Measurements from ENCODE around the gene RNU1-3.
A peak's percentile ranks its signal among the peaks of the same experiment; 100 is the strongest.
"Not testable (repeated sequence)": the region's sequence is repeated elsewhere in the genome, so short reads cannot be mapped to it uniquely, and the experiment has no call there.

The RNU1-3 gene

GRCh38 chr1:16651560-16651959 is 15.2 kb downstream of the RNU1-3 start:
- not testable (repeated sequence) for DNase-seq

- peak; percentile 28 for DNase-seq
Measured at GRCh38 chr1:16649960-16650359, 16.8 kb downstream of the RNU1-3 start.

GRCh38 chr1:16649390-16649789 is 17.4 kb downstream of the RNU1-3 start:
- DNase-seq, result peak; percentile 29

GRCh38 chr1:16648756-16649155 is 18.0 kb downstream of the RNU1-3 start:
- DNase-seq, result not testable (repeated sequence)

GRCh38 chr1:16648250-16648649 is 18.5 kb downstream of the RNU1-3 start:
- DNase-seq, result peak; percentile 23

GRCh38 chr1:16647179-16648176 is 19.3 kb downstream of the RNU1-3 start:
- peak; percentile 51 for DNase-seq

- DNase-seq, result not testable (repeated sequence)
Measured at GRCh38 chr1:16646716-16647115, 20.0 kb downstream of the RNU1-3 start.

- peak; percentile 35 for DNase-seq
Measured at GRCh38 chr1:16646061-16646664, 20.6 kb downstream of the RNU1-3 start.

GRCh38 chr1:16645271-16646060 is 21.3 kb downstream of the RNU1-3 start:
- peak; percentile 54 for DNase-seq

- peak; percentile 100 for DNase-seq
Measured at GRCh38 chr1:16644482-16645270, 22.1 kb downstream of the RNU1-3 start.

- no peak for DNase-seq
Measured at GRCh38 chr1:16644193-16644481, 22.6 kb downstream of the RNU1-3 start.

- DNase-seq, result peak; percentile 43
Measured at GRCh38 chr1:16643476-16644192, 23.1 kb downstream of the RNU1-3 start.

- DNase-seq, result peak; percentile 32
Measured at GRCh38 chr1:16643001-16643411, 23.7 kb downstream of the RNU1-3 start.

- DNase-seq, result peak; percentile 27
Measured at GRCh38 chr1:16642025-16642966, 24.5 kb downstream of the RNU1-3 start.

- not testable (repeated sequence) for DNase-seq
Measured at GRCh38 chr1:16641159-16641975, 25.4 kb downstream of the RNU1-3 start.

- peak; percentile 26 for DNase-seq
Measured at GRCh38 chr1:16639091-16640031, 27.4 kb downstream of the RNU1-3 start.

GRCh38 chr1:16637941-16638778 is 28.6 kb downstream of the RNU1-3 start:
- DNase-seq, result peak; percentile 25

Data from stimulated activated CD8-positive, alpha-beta memory T cell treated with anti-CD3 and anti-CD28 coated beads, Interleukin-4, amount 100 ng/mL, for 48 hours (primary cell).